Activated B cell treated with CpG ODN at 0.5 μM for 24 hours (primary cell): ENCODE data around the gene MKLN1. TPM values are rescaled to one million over a fixed set of nuclear protein-coding genes. Genes with fewer than 3 reads are reported as not detected.

Source experiments
- ATAC-seq: fragments of 200-7000 bp; cut with Tn5 transposase; one replicate; pipeline ENCODE4 v1.10.0; 2021; ENCODE audit warnings: low read depth, mild to moderate bottlenecking, moderate library complexity
- CTCF ChIA-PET: fragments of 350-600 bp; sonication (Branson Sonifier 250); formaldehyde crosslinking; loops from one replicate; lab custom pipeline; 2021; ENCODE audit warnings: antibody characterized with exemption; lab: Charles Lee
- POLR2A ChIA-PET: fragments of 350-600 bp; sonication (Branson Sonifier 250); formaldehyde crosslinking; loops from one replicate; lab custom pipeline; 2021; ENCODE audit warnings: antibody characterized with exemption; lab: Charles Lee
- DNase-seq: peaks from one replicate; pipeline ENCODE4 v3.0.0; 2022
- H3K27ac Mint-ChIP-seq: one replicate; pipeline ENCODE4 v1.8.0; 2020; ENCODE audit warnings: mixed read lengths
- H3K27me3 Mint-ChIP-seq: one replicate; pipeline ENCODE4 v1.8.0; 2021; ENCODE audit warnings: mixed read lengths
- H3K36me3 Mint-ChIP-seq: one replicate; pipeline ENCODE4 v1.8.0; 2021; ENCODE audit warnings: low read depth, mixed read lengths
- H3K4me1 Mint-ChIP-seq: one replicate; pipeline ENCODE4 v1.8.0; 2021; ENCODE audit warnings: mixed read lengths
- H3K4me3 Mint-ChIP-seq: one replicate; pipeline ENCODE4 v1.8.0; 2020; ENCODE audit warnings: mild to moderate bottlenecking, mixed read lengths
- H3K9me3 Mint-ChIP-seq: one replicate; pipeline ENCODE4 v1.8.0; 2020; ENCODE audit warnings: mixed read lengths
- CTCF ChIP-seq: fragments of 200-600 bp; IDR thresholded peaks from one replicate; pipeline ENCODE4 v1.8.0; 2022; ENCODE audit warnings: antibody characterized with exemption, mild to moderate bottlenecking
- intact Hi-C: fragments of 100-400 bp; cut with micrococcal nuclease; formaldehyde crosslinking; loops from one replicate; pipeline ENCODE4 v1.15.1; 2024
- total RNA-seq: library from RNA; stranded (reverse); gene quantifications from 2 replicates; pipeline ENCODE4 v1.2.3, GENCODE V29; 2022

Gene MKLN1
- total RNA-seq, 1 donor from 2014 or later: 64.6 TPM

- no peak for TF ChIP-seq CTCF
- no peaks in the 10 kb centered on the region for H3K4me1 Mint-ChIP-seq
- no peaks in the 10 kb centered on the region for H3K36me3 Mint-ChIP-seq
- POLR2A ChIA-PET: interaction anchor here (0.5 to 0.7 kb wide), 2 partner anchors 43 to 393 kb away, joined by 4 to 6 read pairs; no protein-coding TSS in a partner anchor
- ATAC-seq (no peak), DNase-seq (no peak)
- H3K27me3 Mint-ChIP-seq: no peaks in the 10 kb centered on the region
- intact Hi-C loops: no loop called here
- CTCF ChIA-PET: no interaction called here
- H3K9me3 Mint-ChIP-seq: peaks cover 2% of the 10 kb centered on the region
- H3K27ac Mint-ChIP-seq: no peak overlapping the region
- H3K4me3 Mint-ChIP-seq: no peak overlapping the region
Observed at GRCh38 chr7:131285556-131285955, 42.1 kb upstream of the MKLN1 start.

- Mint-ChIP-seq H3K4me1 (no peaks in the 10 kb centered on the region), H3K4me3 (no peak overlapping the region), H3K9me3 (peaks cover 2% of the 10 kb centered on the region), H3K27me3 (no peaks in the 10 kb centered on the region), H3K27ac (no peak overlapping the region), H3K36me3 (no peaks in the 10 kb centered on the region)
- DNase-seq (no peak), ATAC-seq (no peak)
- ChIA-PET CTCF (no interaction called here), POLR2A (no interaction called here)
- intact Hi-C loops: no loop called here
- TF ChIP-seq CTCF: no peak
Observed at GRCh38 chr7:131288450-131288849, 39.2 kb upstream of the MKLN1 start.

GRCh38 chr7:131289051-131289450 is 38.6 kb upstream of the MKLN1 start:
- CTCF ChIA-PET: no interaction called here
- no peak for TF ChIP-seq CTCF
- DNase-seq (no peak), ATAC-seq (no peak)
- Mint-ChIP-seq H3K4me1 (no peaks in the 10 kb centered on the region), H3K9me3 (peaks cover 2% of the 10 kb centered on the region), H3K27ac (no peak overlapping the region), H3K36me3 (no peaks in the 10 kb centered on the region), H3K27me3 (no peaks in the 10 kb centered on the region), H3K4me3 (no peak overlapping the region)
- intact Hi-C loops: no loop called here
- POLR2A ChIA-PET: no interaction called here

- POLR2A ChIA-PET: no interaction called here
Observed at GRCh38 chr7:131292141-131292905, 35.4 kb upstream of the MKLN1 start.

More at GRCh38 chr7:131292141-131292905, 35.4 kb upstream of the MKLN1 start:
- Mint-ChIP-seq H3K9me3 (peaks cover 2% of the 10 kb centered on the region), H3K27ac (no peak overlapping the region), H3K4me3 (no peak overlapping the region), H3K4me1 (no peaks in the 10 kb centered on the region), H3K27me3 (no peaks in the 10 kb centered on the region), H3K36me3 (no peaks in the 10 kb centered on the region)
- DNase-seq (no peak), ATAC-seq (no peak)
- CTCF ChIA-PET: interaction anchor here (0.6 kb wide), 1 partner anchor 16 kb away, joined by 3 read pairs; no protein-coding TSS in a partner anchor
- intact Hi-C loops: no loop called here
- TF ChIP-seq CTCF: no peak
